ENCODE results near the gene MOBP. TPM values are rescaled to one million over a fixed set of nuclear protein-coding genes. Genes with fewer than 3 reads are reported as not detected.
"Not testable (repeated sequence)": the region's sequence is repeated elsewhere in the genome, so short reads cannot be mapped to it uniquely, and the experiment has no call there.

MOBP gene, protein sequence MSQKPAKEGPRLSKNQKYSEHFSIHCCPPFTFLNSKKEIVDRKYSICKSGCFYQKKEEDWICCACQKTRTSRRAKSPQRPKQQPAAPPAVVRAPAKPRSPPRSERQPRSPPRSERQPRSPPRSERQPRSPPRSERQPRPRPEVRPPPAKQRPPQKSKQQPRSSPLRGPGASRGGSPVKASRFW
- polyA plus RNA-seq (2013), result 0.41 TPM

DNA sequence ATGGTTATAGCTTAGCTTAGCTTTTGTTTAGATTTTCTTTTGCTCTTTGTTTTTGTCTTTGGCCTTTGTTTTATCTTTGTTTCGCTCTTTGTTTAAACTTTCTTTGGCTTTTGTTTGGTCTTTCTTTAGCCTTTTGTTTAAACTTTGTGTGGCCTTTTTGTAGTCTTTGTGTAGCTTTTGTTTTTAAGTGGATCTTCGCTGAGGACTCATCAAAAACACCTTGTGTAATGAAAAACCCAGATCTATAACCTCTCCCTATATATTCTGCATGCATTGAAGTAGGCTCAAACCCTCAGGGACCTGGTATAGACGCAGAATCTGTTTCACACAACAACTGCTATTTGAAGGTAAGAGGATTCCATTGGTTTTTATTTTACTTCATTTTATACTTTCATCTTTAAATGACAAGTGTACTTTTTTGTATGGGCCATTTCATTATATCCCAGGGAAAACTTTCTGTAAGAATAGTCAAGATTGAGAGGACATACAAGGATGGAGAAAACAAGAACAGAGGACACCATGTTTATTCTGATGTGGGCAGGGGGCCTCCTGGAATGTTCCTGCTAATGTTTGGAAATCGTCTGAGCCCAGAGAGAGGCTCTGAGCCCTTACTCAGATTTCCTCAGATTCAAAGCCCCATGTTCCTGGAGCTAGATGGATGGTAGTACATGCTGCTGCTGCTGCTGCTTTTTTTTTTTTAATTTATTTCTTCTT lies at the start of gene MOBP:
MOBP (plus strand) TSS at position 287 of the 714 bp plus-strand sequence. CDS start 34,390 bp downstream, outside the sequence.
- Histone ChIP-seq H3K36me3 (ENCODE audit: control insufficient read depth in 4 of 4, insufficient read depth in 4 of 4, low read length in 3 of 4) (no peaks in the 10 kb centered on the region), H3K4me3 (ENCODE audit: control insufficient read depth in 1 of 7, extremely low read depth in 1 of 7, insufficient read depth in 4 of 7, low read depth in 2 of 7, low read length in 6 of 7) (no peak within 1 kb of the TSS), H3K4me1 (ENCODE audit: control extremely low read depth in 1 of 4, control insufficient read depth in 4 of 4, insufficient read depth in 4 of 4, low read length in 3 of 4) (no peaks in the 10 kb centered on the region), H3K27me3 (replicated peaks in 2 of 5; ENCODE audit: control insufficient read depth in 4 of 5, insufficient read depth in 5 of 5, low read length in 4 of 5) (peaks cover 0 to under 1% (median 0%) of the 10 kb centered on the region in 5 experiments), H3K27ac (ENCODE audit: insufficient read depth in 1 of 2, low read depth in 1 of 2, low read length in 2 of 2, poor library complexity in 1 of 2, severe bottlenecking in 2 of 2) (no peak within 1 kb of the TSS), H3K9me3 (ENCODE audit: control extremely low read depth in 1 of 5, control insufficient read depth in 4 of 5, insufficient read depth in 2 of 5, low read depth in 1 of 5, low read length in 4 of 5) (no peaks in the 10 kb centered on the region)
- WGBS (ENCODE audit: insufficient coverage), result no CpG with 5 or more reads among the region's 4 CpGs
- CTCF ChIA-PET, result no interaction called here
- no peak for DNase-seq
- POLR2A ChIA-PET, result no interaction called here

DNA sequence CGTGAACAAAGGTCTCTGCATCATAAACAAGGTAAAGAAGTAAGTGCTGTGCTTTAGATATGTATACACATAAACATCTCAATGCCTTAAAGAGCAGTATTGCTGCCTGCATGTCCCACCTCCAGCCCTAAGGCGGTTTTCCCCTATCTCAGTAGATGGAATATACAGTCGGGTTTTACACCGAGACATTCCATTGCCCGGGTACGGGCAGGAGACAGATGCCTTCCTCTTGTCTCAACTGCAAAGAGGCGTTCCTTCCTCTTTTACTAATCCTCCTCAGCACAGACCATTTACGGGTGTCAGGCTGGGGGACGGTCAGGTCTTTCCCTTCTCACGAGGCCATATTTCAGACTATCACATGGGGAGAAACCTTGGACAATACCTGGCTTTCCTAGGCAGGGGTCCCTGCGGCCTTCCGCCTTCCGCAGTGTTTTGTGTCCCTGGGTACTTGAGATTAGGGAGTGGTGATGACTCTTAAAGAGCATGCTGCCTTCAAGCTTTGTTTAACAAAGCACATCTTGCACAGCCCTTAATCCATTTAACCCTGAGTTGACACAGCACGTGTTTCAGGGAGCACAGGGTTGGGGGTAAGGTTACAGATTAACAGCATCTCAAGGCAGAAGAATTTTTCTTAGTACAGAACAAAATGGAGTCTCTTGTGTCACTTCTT lies 48.8 kb upstream of the MOBP start:
- CTCF ChIA-PET; H3K27ac ChIP-seq (ENCODE audit: insufficient read depth in 1 of 2, low read depth in 1 of 2, low read length in 2 of 2, poor library complexity in 1 of 2, severe bottlenecking in 2 of 2); POLR2A ChIA-PET; H3K9me3 ChIP-seq (ENCODE audit: control extremely low read depth in 1 of 5, control insufficient read depth in 4 of 5, insufficient read depth in 2 of 5, low read depth in 1 of 5, low read length in 4 of 5); H3K4me1 ChIP-seq (ENCODE audit: control extremely low read depth in 1 of 4, control insufficient read depth in 4 of 4, insufficient read depth in 4 of 4, low read length in 3 of 4); H3K4me3 ChIP-seq (ENCODE audit: control insufficient read depth in 1 of 7, extremely low read depth in 1 of 7, insufficient read depth in 4 of 7, low read depth in 2 of 7, low read length in 6 of 7); H3K27me3 ChIP-seq (replicated peaks in 2 of 5; ENCODE audit: control insufficient read depth in 4 of 5, insufficient read depth in 5 of 5, low read length in 4 of 5): not testable (repeated sequence)
- peaks cover 3 to 10% (median 6%) of the 10 kb centered on the region in 4 experiments for H3K36me3 ChIP-seq (ENCODE audit: control insufficient read depth in 4 of 4, insufficient read depth in 4 of 4, low read length in 3 of 4)
- DNase-seq, result peak in 1 of 3 donors; percentile 32
- no CpG with 5 or more reads among the region's 14 CpGs for WGBS (ENCODE audit: insufficient coverage)

DNA sequence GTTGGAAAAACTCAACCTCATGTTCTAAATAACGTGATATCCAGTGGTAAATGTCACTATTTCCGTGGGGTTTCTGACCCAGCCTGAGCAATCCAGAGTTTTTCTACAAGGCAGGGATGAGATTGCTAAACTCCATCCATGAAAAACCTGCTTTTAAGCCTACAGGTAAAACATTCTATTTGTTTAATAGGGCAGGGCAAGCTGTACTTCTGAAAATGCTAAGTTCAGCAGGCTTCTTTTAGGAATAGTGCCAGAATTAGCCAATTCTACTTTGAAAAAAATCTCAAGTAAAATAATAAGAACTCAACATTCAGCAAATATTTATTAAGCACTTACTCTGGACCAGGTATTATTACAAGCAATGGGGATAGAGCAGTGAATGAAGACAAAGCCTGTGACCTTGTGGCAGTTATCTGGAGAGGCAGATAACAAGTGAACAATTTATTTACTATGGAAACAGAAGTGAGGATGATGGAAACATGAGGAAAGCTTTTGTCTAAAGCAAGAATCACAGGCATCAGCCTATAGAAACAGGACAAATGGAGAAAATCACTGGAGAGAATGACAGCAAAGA lies 47.7 kb upstream of the MOBP start:
- peaks cover 0 to 7% (median 6%) of the 10 kb centered on the region in 4 experiments for H3K4me1 ChIP-seq (ENCODE audit: control extremely low read depth in 1 of 4, control insufficient read depth in 4 of 4, insufficient read depth in 4 of 4, low read length in 3 of 4)
- DNase-seq, result peak in 1 of 3 donors; percentile 52
- POLR2A ChIA-PET, result no interaction called here
- no peak overlapping the region for H3K27ac ChIP-seq (ENCODE audit: insufficient read depth in 1 of 2, low read depth in 1 of 2, low read length in 2 of 2, poor library complexity in 1 of 2, severe bottlenecking in 2 of 2)
- H3K9me3 ChIP-seq (ENCODE audit: control extremely low read depth in 1 of 5, control insufficient read depth in 4 of 5, insufficient read depth in 2 of 5, low read depth in 1 of 5, low read length in 4 of 5), result no peaks in the 10 kb centered on the region
- H3K36me3 ChIP-seq (ENCODE audit: control insufficient read depth in 4 of 4, insufficient read depth in 4 of 4, low read length in 3 of 4), result no peaks in the 10 kb centered on the region
- no peaks in the 10 kb centered on the region for H3K27me3 ChIP-seq (replicated peaks in 2 of 5; ENCODE audit: control insufficient read depth in 4 of 5, insufficient read depth in 5 of 5, low read length in 4 of 5)
- H3K4me3 ChIP-seq (ENCODE audit: control insufficient read depth in 1 of 7, extremely low read depth in 1 of 7, insufficient read depth in 4 of 7, low read depth in 2 of 7, low read length in 6 of 7), result no peak overlapping the region
- 100% methylated on average over 2 of the region's 2 CpGs for WGBS (ENCODE audit: insufficient coverage)
- CTCF ChIA-PET, result no interaction called here

DNA sequence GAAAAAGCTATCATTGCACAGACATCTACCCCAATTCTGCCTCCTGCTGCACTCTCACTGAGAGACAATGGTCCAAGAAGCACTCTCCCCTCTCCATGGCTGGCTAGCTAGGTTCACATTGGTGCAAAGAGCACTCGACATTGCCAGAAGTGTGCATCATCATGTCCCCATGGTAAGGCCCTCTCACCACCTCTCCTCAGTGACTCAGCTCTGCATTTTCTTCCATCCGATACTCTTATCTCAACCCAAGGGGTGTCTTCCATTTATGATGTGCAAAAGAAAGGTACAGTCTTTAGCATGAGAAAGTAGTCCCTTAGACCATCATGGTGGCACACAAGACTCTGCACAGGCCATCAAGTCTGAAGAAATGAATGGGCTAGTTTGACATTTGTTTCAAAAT lies 46.9 kb upstream of the MOBP start:
- POLR2A ChIA-PET, result no interaction called here
- CTCF ChIA-PET, result interaction anchor here (1.2 kb wide), 1 partner anchor 13 kb away, joined by 3 read pairs; no protein-coding TSS in a partner anchor
- WGBS (ENCODE audit: insufficient coverage), result 100% methylated on average over 1 of the region's 2 CpGs
- Histone ChIP-seq H3K27ac (ENCODE audit: insufficient read depth in 1 of 2, low read depth in 1 of 2, low read length in 2 of 2, poor library complexity in 1 of 2, severe bottlenecking in 2 of 2) (no peak overlapping the region), H3K4me1 (ENCODE audit: control extremely low read depth in 1 of 4, control insufficient read depth in 4 of 4, insufficient read depth in 4 of 4, low read length in 3 of 4) (peaks cover 0 to 7% (median 6%) of the 10 kb centered on the region in 4 experiments), H3K27me3 (replicated peaks in 2 of 5; ENCODE audit: control insufficient read depth in 4 of 5, insufficient read depth in 5 of 5, low read length in 4 of 5) (no peaks in the 10 kb centered on the region), H3K4me3 (ENCODE audit: control insufficient read depth in 1 of 7, extremely low read depth in 1 of 7, insufficient read depth in 4 of 7, low read depth in 2 of 7, low read length in 6 of 7) (no peak overlapping the region), H3K9me3 (ENCODE audit: control extremely low read depth in 1 of 5, control insufficient read depth in 4 of 5, insufficient read depth in 2 of 5, low read depth in 1 of 5, low read length in 4 of 5) (no peaks in the 10 kb centered on the region), H3K36me3 (ENCODE audit: control insufficient read depth in 4 of 4, insufficient read depth in 4 of 4, low read length in 3 of 4) (no peaks in the 10 kb centered on the region)
- DNase-seq, result no peak

DNA sequence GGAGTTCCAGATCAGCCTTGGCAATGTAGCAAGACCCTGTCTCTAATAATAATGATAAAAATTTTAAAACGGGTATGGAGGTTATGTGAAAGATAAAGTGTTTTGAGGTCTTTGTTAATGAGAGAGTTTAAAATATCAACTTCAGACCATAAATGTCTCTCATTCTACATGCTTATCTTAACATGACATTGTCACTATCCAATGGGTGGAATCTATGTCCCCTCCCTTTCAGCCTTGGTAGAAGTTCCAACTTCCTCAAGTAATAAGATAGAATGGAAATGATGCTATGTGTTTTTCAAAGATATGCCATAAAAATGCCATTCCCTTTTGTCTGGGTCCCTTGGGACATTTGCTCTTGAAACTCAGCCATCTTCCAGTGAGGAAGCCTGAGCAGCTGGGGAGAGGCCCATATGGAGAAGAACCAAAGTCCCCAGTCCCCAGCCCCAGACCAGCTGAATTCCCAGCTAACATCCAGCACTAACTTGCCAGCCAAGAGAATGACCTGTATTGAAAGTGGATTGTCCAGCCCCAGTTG lies 44.0 kb upstream of the MOBP start:
- H3K36me3 ChIP-seq (ENCODE audit: control insufficient read depth in 4 of 4, insufficient read depth in 4 of 4, low read length in 3 of 4), result no peaks in the 10 kb centered on the region
- no peak overlapping the region for H3K27ac ChIP-seq (ENCODE audit: insufficient read depth in 1 of 2, low read depth in 1 of 2, low read length in 2 of 2, poor library complexity in 1 of 2, severe bottlenecking in 2 of 2)
- ChIA-PET POLR2A (no interaction called here), CTCF (interaction anchor here (0.9 to 1.0 kb wide), 2 partner anchors 9 to 72 kb away, joined by 3 to 4 read pairs; no protein-coding TSS in a partner anchor)
- no peaks in the 10 kb centered on the region for H3K9me3 ChIP-seq (ENCODE audit: control extremely low read depth in 1 of 5, control insufficient read depth in 4 of 5, insufficient read depth in 2 of 5, low read depth in 1 of 5, low read length in 4 of 5)
- peaks cover 0 to 1% (median under 1%) of the 10 kb centered on the region in 4 experiments for H3K4me1 ChIP-seq (ENCODE audit: control extremely low read depth in 1 of 4, control insufficient read depth in 4 of 4, insufficient read depth in 4 of 4, low read length in 3 of 4)
- WGBS (ENCODE audit: insufficient coverage), result no CpG with 5 or more reads among the region's 1 CpG
- H3K27me3 ChIP-seq (replicated peaks in 2 of 5; ENCODE audit: control insufficient read depth in 4 of 5, insufficient read depth in 5 of 5, low read length in 4 of 5), result no peaks in the 10 kb centered on the region
- DNase-seq, result peak in 1 of 3 donors; percentile 31
- no peak overlapping the region for H3K4me3 ChIP-seq (ENCODE audit: control insufficient read depth in 1 of 7, extremely low read depth in 1 of 7, insufficient read depth in 4 of 7, low read depth in 2 of 7, low read length in 6 of 7)

DNA sequence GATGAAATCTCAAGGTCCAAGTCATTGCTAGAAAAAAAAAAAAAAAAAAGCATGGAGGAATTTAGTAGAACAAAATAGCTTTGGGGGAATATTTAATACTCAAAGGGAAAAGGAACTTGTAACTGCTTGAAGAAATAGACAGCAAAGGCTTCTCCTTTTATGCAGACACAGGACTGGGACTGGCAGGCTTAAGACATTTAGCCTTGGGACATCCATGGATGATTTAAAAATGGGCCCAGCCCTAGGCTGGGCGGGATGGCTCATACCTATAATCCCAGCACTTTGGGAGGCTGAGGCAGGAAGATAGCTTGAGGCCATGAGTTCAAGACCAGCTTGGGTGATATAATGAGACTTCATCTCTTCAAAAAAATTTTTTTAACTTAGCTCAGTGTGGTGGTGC lies 41.2 kb upstream of the MOBP start:
- H3K4me3 ChIP-seq (ENCODE audit: control insufficient read depth in 1 of 7, extremely low read depth in 1 of 7, insufficient read depth in 4 of 7, low read depth in 2 of 7, low read length in 6 of 7), result no peak overlapping the region
- no peak for DNase-seq
- CTCF ChIA-PET, result no interaction called here
- no CpG with 5 or more reads among the region's 1 CpG for WGBS (ENCODE audit: insufficient coverage)
- POLR2A ChIA-PET, result no interaction called here
- H3K9me3 ChIP-seq (ENCODE audit: control extremely low read depth in 1 of 5, control insufficient read depth in 4 of 5, insufficient read depth in 2 of 5, low read depth in 1 of 5, low read length in 4 of 5), result no peaks in the 10 kb centered on the region
- H3K27me3 ChIP-seq (replicated peaks in 2 of 5; ENCODE audit: control insufficient read depth in 4 of 5, insufficient read depth in 5 of 5, low read length in 4 of 5), result no peaks in the 10 kb centered on the region
- peaks cover 0 to 4% (median 2%) of the 10 kb centered on the region in 4 experiments for H3K4me1 ChIP-seq (ENCODE audit: control extremely low read depth in 1 of 4, control insufficient read depth in 4 of 4, insufficient read depth in 4 of 4, low read length in 3 of 4)
- H3K36me3 ChIP-seq (ENCODE audit: control insufficient read depth in 4 of 4, insufficient read depth in 4 of 4, low read length in 3 of 4), result no peaks in the 10 kb centered on the region
- no peak overlapping the region for H3K27ac ChIP-seq (ENCODE audit: insufficient read depth in 1 of 2, low read depth in 1 of 2, low read length in 2 of 2, poor library complexity in 1 of 2, severe bottlenecking in 2 of 2)
